Measurements from ENCODE around the gene DMD. TPM values are rescaled to one million over a fixed set of nuclear protein-coding genes. Genes with fewer than 3 reads are reported as not detected.

Gene DMD
- total RNA-seq, 1 experiment from 2014 or later = 25.3 TPM

DNA sequence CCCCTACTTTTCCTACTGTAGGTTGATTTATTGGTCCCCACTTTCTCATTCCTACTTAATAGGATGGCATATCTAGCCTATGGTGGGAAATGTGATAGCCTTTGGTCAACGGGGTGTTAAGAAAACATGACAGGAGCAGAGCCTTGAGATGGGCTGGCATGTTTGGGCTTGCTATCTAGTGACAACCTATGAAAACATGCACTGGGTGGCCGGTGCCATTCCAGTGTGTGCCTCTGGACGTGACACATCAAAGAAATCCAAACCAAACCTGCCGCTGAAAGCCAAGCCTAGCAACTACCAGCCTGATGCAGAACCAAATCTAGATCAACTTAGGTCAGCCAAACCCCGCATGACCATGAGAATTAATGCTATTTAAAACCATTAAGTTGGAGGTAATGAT lies 317.6 kb downstream of the DMD start:
- ChIA-PET CTCF (no interaction called here), POLR2A (ENCODE audit: unreplicated experiment) (no interaction called here)
- no peaks in the 10 kb centered on the region for H3K36me3 ChIP-seq (ENCODE audit: low read depth)
- no peaks in the 10 kb centered on the region for H3K79me2 ChIP-seq (ENCODE audit: low read depth)
- H3F3A ChIP-seq (ENCODE audit: insufficient read depth, low read depth) = no peaks in the 10 kb centered on the region
- no peak overlapping the region for H2AFZ ChIP-seq
- no peak overlapping the region for H3K4me2 ChIP-seq
- H4K20me1 ChIP-seq (ENCODE audit: insufficient read depth) = no peaks in the 10 kb centered on the region
- no peaks in the 10 kb centered on the region for H3K9me3 ChIP-seq (ENCODE audit: insufficient read depth, low read depth)
- no peaks in the 10 kb centered on the region for H3K9me2 ChIP-seq (ENCODE audit: insufficient read depth)
- TF ChIP-seq, protein P1, sequence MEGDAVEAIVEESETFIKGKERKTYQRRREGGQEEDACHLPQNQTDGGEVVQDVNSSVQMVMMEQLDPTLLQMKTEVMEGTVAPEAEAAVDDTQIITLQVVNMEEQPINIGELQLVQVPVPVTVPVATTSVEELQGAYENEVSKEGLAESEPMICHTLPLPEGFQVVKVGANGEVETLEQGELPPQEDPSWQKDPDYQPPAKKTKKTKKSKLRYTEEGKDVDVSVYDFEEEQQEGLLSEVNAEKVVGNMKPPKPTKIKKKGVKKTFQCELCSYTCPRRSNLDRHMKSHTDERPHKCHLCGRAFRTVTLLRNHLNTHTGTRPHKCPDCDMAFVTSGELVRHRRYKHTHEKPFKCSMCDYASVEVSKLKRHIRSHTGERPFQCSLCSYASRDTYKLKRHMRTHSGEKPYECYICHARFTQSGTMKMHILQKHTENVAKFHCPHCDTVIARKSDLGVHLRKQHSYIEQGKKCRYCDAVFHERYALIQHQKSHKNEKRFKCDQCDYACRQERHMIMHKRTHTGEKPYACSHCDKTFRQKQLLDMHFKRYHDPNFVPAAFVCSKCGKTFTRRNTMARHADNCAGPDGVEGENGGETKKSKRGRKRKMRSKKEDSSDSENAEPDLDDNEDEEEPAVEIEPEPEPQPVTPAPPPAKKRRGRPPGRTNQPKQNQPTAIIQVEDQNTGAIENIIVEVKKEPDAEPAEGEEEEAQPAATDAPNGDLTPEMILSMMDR (conservative IDR thresholded peaks at IDR 0.05) = no peak
- TF ChIP-seq EZH2 (IDR thresholded peaks at IDR 0.05; ENCODE audit: low read depth) = no peak
- H3K27ac ChIP-seq = no peak overlapping the region
- BruUV-seq (replicated peaks) = no TSS peak
- DNase-seq = no peak
- intact Hi-C loops (cut with micrococcal nuclease; ENCODE audit: unreplicated experiment) = no loop called here
- H3K4me1 ChIP-seq (replicated peaks; ENCODE audit: insufficient read depth) = no peaks in the 10 kb centered on the region
- H3K4me3 ChIP-seq = no peak overlapping the region
- H3K27me3 ChIP-seq (ENCODE audit: insufficient read depth, low read depth) = no peaks in the 10 kb centered on the region

DNA sequence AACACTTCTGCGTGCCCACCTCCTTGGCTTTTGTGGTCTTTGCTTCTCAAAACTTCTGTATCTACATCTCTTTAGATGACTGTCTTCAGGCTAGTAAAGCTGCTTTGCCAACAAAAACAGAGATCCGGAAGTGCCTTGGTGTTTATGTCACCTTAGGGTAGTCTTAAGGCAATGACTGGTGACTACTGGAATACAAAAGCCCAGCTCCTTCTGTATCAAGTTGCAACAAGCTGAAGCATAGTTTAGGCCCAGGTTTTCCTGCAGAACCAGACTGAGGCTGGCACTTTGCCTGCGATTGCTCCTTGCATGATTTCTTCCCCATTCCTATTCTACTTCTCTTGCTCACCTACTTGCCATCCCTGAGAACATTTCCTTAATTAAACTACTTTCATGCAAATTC lies 333.8 kb downstream of the DMD start:
- no TSS peak for BruUV-seq (replicated peaks)
- ChIA-PET CTCF (no interaction called here), POLR2A (ENCODE audit: unreplicated experiment) (no interaction called here)
- Histone ChIP-seq H3K9me3 (ENCODE audit: insufficient read depth, low read depth) (no peaks in the 10 kb centered on the region), H3K27ac (no peak overlapping the region), H2AFZ (no peak overlapping the region), H3K4me3 (no peak overlapping the region), H3K27me3 (ENCODE audit: insufficient read depth, low read depth) (no peaks in the 10 kb centered on the region), H3K79me2 (ENCODE audit: low read depth) (no peaks in the 10 kb centered on the region), H4K20me1 (ENCODE audit: insufficient read depth) (no peaks in the 10 kb centered on the region), H3K9me2 (ENCODE audit: insufficient read depth) (no peaks in the 10 kb centered on the region), H3K4me2 (no peak overlapping the region), H3K4me1 (replicated peaks; ENCODE audit: insufficient read depth) (no peaks in the 10 kb centered on the region), H3K36me3 (ENCODE audit: low read depth) (no peaks in the 10 kb centered on the region), H3F3A (ENCODE audit: insufficient read depth, low read depth) (no peaks in the 10 kb centered on the region)
- TF ChIP-seq, protein P1 (conservative IDR thresholded peaks at IDR 0.05) = no peak
- no peak for TF ChIP-seq EZH2 (IDR thresholded peaks at IDR 0.05; ENCODE audit: low read depth)
- intact Hi-C loops (cut with micrococcal nuclease; ENCODE audit: unreplicated experiment) = no loop called here
- DNase-seq = peak; percentile 11 to 79

DNA sequence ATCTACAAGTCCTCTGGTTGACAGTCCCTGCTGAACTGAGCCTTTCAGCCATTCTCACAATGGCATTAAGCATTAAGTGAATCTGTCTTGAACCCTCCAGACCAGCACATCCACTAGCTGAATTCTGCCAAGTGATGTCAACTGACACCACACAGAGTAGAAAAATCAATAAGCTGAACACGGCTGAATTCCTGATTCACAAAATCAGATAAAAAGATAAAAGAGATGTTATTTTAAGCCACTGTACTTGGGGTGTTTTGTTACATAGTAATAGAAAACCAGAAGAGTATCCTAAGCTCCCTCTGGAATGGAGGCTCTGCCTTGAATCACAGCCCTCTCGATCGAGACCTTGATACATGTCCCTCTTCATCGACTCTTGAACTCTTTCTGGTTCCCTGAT lies 336.5 kb downstream of the DMD start:
- no peaks in the 10 kb centered on the region for H3F3A ChIP-seq (ENCODE audit: insufficient read depth, low read depth)
- intact Hi-C loops (cut with micrococcal nuclease; ENCODE audit: unreplicated experiment) = no loop called here

More for the DNA sequence above, 336.5 kb downstream of the DMD start:
- H3K27me3 ChIP-seq (ENCODE audit: insufficient read depth, low read depth) = no peaks in the 10 kb centered on the region
- TF ChIP-seq, protein P1 (conservative IDR thresholded peaks at IDR 0.05) = no peak
- no peak for TF ChIP-seq EZH2 (IDR thresholded peaks at IDR 0.05; ENCODE audit: low read depth)
- no TSS peak for BruUV-seq (replicated peaks)
- no peak overlapping the region for H2AFZ ChIP-seq
- H3K79me2 ChIP-seq (ENCODE audit: low read depth) = no peaks in the 10 kb centered on the region
- DNase-seq = no peak
- H3K27ac ChIP-seq = no peak overlapping the region
- CTCF ChIA-PET = no interaction called here
- H3K4me1 ChIP-seq (replicated peaks; ENCODE audit: insufficient read depth) = no peaks in the 10 kb centered on the region
- H3K36me3 ChIP-seq (ENCODE audit: low read depth) = no peaks in the 10 kb centered on the region
- H3K9me3 ChIP-seq (ENCODE audit: insufficient read depth, low read depth) = no peaks in the 10 kb centered on the region
- POLR2A ChIA-PET (ENCODE audit: unreplicated experiment) = no interaction called here
- H3K4me2 ChIP-seq = no peak overlapping the region
- H4K20me1 ChIP-seq (ENCODE audit: insufficient read depth) = no peaks in the 10 kb centered on the region
- no peaks in the 10 kb centered on the region for H3K9me2 ChIP-seq (ENCODE audit: insufficient read depth)
- H3K4me3 ChIP-seq = no peak overlapping the region
